HCT116 (cell line): ENCODE data around the gene ESYT1. TPM values are rescaled to one million over a fixed set of nuclear protein-coding genes. Genes with fewer than 3 reads are reported as not detected.
"Not testable (repeated sequence)": the region's sequence is repeated elsewhere in the genome, so short reads cannot be mapped to it uniquely, and the experiment has no call there.

Experiments used
- ATAC-seq: fragments of 200-7000 bp; cut with Tn5 transposase; 2 replicates; pipeline ENCODE4 v1.9.1; 2020; ENCODE audit warnings: mild to moderate bottlenecking, moderate library complexity
- BruUV-seq: library from RNA; stranded (reverse); fragments of 400-500 nt; replicated peaks from 2 replicates; lab custom pipeline; 2021; lab: Mats Ljungman, UMichigan
- CTCF ChIA-PET: fragments of 300-600 bp; sonication (Branson Sonifier 250); formaldehyde crosslinking; loops from one replicate; lab custom pipeline; 2021; ENCODE audit warnings: antibody characterized with exemption; lab: Charles Lee
- POLR2A ChIA-PET: fragments of 300-600, 350-600 bp; sonication (Branson Sonifier 250); formaldehyde crosslinking; loops from one replicate; lab custom pipeline; 2021; ENCODE audit warnings: antibody characterized with exemption; lab: Charles Lee
- RAD21 ChIA-PET, 2 experiments: fragments of 300-600 bp; sonication (Branson Sonifier 250); formaldehyde crosslinking; loops; one replicate each; lab custom pipeline; 2023; ENCODE audit warnings: low total read pairs in 2 of 2; ENCODE audit not compliant: uncharacterized antibody in 2 of 2, unreplicated experiment in 2 of 2, low non-redundant PET in 1 of 2; lab: Charles Lee
- DNase-seq: peaks from one replicate; pipeline ENCODE4 v3.0.0-alpha.2; 2010; ENCODE audit warnings: low read depth, low spot score
- H2AFZ ChIP-seq: fragments of 200-600 bp; shearing (Covaris generic), sonication (generic); 2 replicates; pipeline ENCODE4 v1.6.1; 2017; ENCODE audit warnings: low read depth, mixed run types, mixed read lengths, antibody characterized with exemption, low read length; ENCODE audit not compliant: poor library complexity, severe bottlenecking
- H3K27ac ChIP-seq: 2 replicates; pipeline ENCODE4 v1.5.1; 2012; ENCODE audit warnings: low read depth, low read length
- H3K27me3 ChIP-seq: fragments of 200-600 bp; sonication (generic); 2 replicates; pipeline ENCODE4 v1.6.1; 2016; ENCODE audit warnings: mixed run types, low read length, mixed read lengths; ENCODE audit not compliant: insufficient read depth
- H3K36me3 ChIP-seq, 2 experiments: fragments of 200-500 bp in 1 of 2; fragments of 200-600 bp in 1 of 2; sonication (Bioruptor generic) in 1 of 2; sonication (generic) in 1 of 2; 2 replicates each; pipeline versions ENCODE4 v1.5.1 to v1.6.1; 2014 to 2016; ENCODE audit warnings: low read length in 2 of 2, inconsistent platforms in 1 of 2, mixed read lengths in 1 of 2, mixed run types in 1 of 2; ENCODE audit not compliant: insufficient read depth in 2 of 2, control insufficient read depth in 1 of 2
- H3K4me1 ChIP-seq, 2 experiments: fragments of 200-600 bp in 1 of 2; sonication (generic) in 1 of 2; 2 replicates each; pipeline versions ENCODE4 v1.5.1 to v1.6.1; 2012 to 2017; ENCODE audit warnings: low read length in 2 of 2, inconsistent platforms in 1 of 2, mild to moderate bottlenecking in 1 of 2, mixed read lengths in 1 of 2, mixed run types in 1 of 2, moderate library complexity in 1 of 2; ENCODE audit not compliant: insufficient read depth in 2 of 2, control insufficient read depth in 1 of 2
- H3K4me2 ChIP-seq: fragments of 200-600 bp; sonication (generic); 2 replicates; pipeline ENCODE4 v1.6.1; 2017; ENCODE audit warnings: mixed run types, low read length, mixed read lengths
- H3K4me3 ChIP-seq, 2 experiments: fragments of 200-600 bp in 1 of 2; sonication (generic) in 1 of 2; replicated peaks in 1 of 2; 2 replicates each; pipeline ENCODE4 v1.5.1; 2011 to 2016; ENCODE audit warnings: low read length in 2 of 2, control low read depth in 1 of 2, low read depth in 1 of 2, mild to moderate bottlenecking in 1 of 2, mixed read lengths in 1 of 2, mixed run types in 1 of 2
- H3K79me2 ChIP-seq: fragments of 200-600 bp; sonication (generic); 2 replicates; pipeline ENCODE4 v1.6.1; 2017; ENCODE audit warnings: mild to moderate bottlenecking, mixed run types, low read length, moderate library complexity, mixed read lengths; ENCODE audit not compliant: insufficient read depth
- H3K9ac ChIP-seq: fragments of 200-600 bp; sonication (generic); 2 replicates; pipeline ENCODE4 v1.6.1; 2016; ENCODE audit warnings: low read length, mixed read lengths
- H3K9me2 ChIP-seq: fragments of 200-600 bp; sonication (generic), shearing (Covaris generic); 2 replicates; pipeline ENCODE4 v1.6.1; 2017; ENCODE audit warnings: mixed run types, mild to moderate bottlenecking, moderate library complexity; ENCODE audit not compliant: insufficient read depth
- H3K9me3 ChIP-seq, 2 experiments: fragments of 200-500 bp in 1 of 2; fragments of 200-600 bp in 1 of 2; sonication (Bioruptor generic) in 1 of 2; sonication (generic) in 1 of 2; 2 replicates each; pipeline ENCODE4 v1.6.1; 2014 to 2017; ENCODE audit warnings: low read length in 2 of 2, mixed read lengths in 2 of 2, inconsistent platforms in 1 of 2, low read depth in 1 of 2, mild to moderate bottlenecking in 1 of 2, mixed run types in 1 of 2, moderate library complexity in 1 of 2; ENCODE audit not compliant: control insufficient read depth in 1 of 2, insufficient read depth in 1 of 2
- H4K20me1 ChIP-seq: fragments of 200-600 bp; sonication (generic), shearing (Covaris generic); 2 replicates; pipeline ENCODE4 v1.6.1; 2017; ENCODE audit warnings: mixed run types, mild to moderate bottlenecking, moderate library complexity; ENCODE audit not compliant: insufficient read depth
- ELF1 ChIP-seq: IDR thresholded peaks from 2 replicates; pipeline ENCODE4 v1.6.1; 2012; ENCODE audit warnings: low read depth, borderline replicate concordance
- POLR2A ChIP-seq: IDR thresholded peaks from 2 replicates; pipeline ENCODE4 v1.7.0; 2011; ENCODE audit warnings: borderline replicate concordance; ENCODE audit not compliant: insufficient read depth, insufficient read length; ENCODE audit errors: extremely low read depth
- POLR2AphosphoS5 ChIP-seq: IDR thresholded peaks from 2 replicates; pipeline ENCODE4 v1.6.1; 2011; ENCODE audit warnings: mild to moderate bottlenecking, low read depth, low read length, moderate library complexity
- TCF7L2 ChIP-seq: IDR thresholded peaks from 2 replicates; pipeline ENCODE4 v1.7.0; 2011; ENCODE audit warnings: borderline replicate concordance, inconsistent platforms; ENCODE audit not compliant: insufficient read depth, insufficient read length; ENCODE audit errors: extremely low read depth
- YY1 ChIP-seq: IDR thresholded peaks from 2 replicates; pipeline ENCODE4 v1.6.1; 2011; ENCODE audit warnings: low read length, low read depth, moderate library complexity, mild to moderate bottlenecking; ENCODE audit not compliant: insufficient replicate concordance; ENCODE audit errors: extremely low read depth
- ZFX ChIP-seq: fragments of 450-650 bp; IDR thresholded peaks from 2 replicates; pipeline ENCODE4 v1.6.1; 2017
- intact Hi-C: fragments of 100-400 bp; cut with micrococcal nuclease; formaldehyde crosslinking; loops from 2 replicates; pipeline ENCODE4 v1.10.0; 2022
- total RNA-seq: library from RNA; stranded (reverse); gene quantifications from one replicate; pipeline ENCODE4 v1.2.1, GENCODE V29; 2021; ENCODE audit not compliant: unreplicated experiment
- TF ChIP-seq, protein P1 (sequence below): IDR thresholded peaks from 2 replicates; pipeline ENCODE4 v1.6.1; 2011; ENCODE audit warnings: mild to moderate bottlenecking, low read length, moderate library complexity; ENCODE audit not compliant: insufficient replicate concordance; ENCODE audit errors: extremely low read depth

The ESYT1 gene
- total RNA-seq, 1 experiment from 2014 or later: 80.9 TPM

DNA sequence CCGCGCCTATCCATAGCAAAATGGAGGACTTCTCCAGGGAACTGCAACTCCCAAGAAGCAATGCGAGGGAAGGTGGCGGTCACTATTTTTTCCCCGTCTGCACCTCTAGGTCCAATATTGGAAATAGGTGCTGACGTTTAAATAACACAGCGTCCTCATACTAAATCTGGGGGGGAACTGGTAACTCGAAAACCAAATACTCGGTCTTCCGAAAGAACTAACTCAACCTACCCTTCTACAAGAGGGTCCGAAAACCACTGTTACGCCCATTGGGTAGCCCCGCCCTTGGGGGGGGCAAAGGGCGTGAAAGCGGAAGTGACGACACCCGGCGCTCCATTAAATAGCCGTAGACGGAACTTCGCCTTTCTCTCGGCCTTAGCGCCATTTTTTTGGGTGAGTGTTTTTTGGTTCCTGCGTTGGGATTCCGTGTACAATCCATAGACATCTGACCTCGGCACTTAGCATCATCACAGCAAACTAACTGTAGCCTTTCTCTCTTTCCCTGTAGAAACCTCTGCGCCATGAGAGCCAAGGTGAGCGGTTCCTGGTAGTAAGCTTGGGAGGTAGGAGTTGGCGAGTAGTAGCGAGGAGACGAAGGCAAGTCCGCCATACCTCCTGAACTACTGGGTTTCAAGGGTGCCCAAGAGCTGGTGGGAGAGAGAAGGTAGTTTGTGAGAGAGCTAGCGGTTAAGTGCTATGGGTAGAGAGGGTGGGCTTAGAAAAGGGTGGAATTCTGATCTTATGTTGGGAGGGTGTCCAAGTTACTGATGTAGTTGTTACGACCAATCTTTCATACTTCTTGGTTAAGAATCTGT lies 11.6 kb upstream of the ESYT1 start, which contains the start of gene RPL41:
Gene RPL41, plus strand, starts transcription at position 367 of the 815 bp plus-strand sequence.
- ChIA-PET POLR2A (interaction anchor here (0.7 to 4.6 kb wide), 9 partner anchors 11 to 379 kb away, joined by 3 to 75 read pairs (median 5); partner anchors contain the start of genes ESYT1, PA2G4, RAB5B and SMARCC2), RAD21 (no interaction called here), CTCF (interaction anchor here (2.2 to 3.3 kb wide), 2 partner anchors 11 to 12 kb away, joined by 5 to 24 read pairs; partner anchors contain the start of genes ESYT1 and PA2G4)
- Histone ChIP-seq H3K9me3 (no peaks in the 10 kb centered on the region), H3K4me1 (peaks cover 23 to 34% of the 10 kb centered on the region in 2 experiments), H3K4me3 (peak within 1 kb of the TSS; percentile 80 to 82), H3K27me3 (no peaks in the 10 kb centered on the region), H3K9ac (peak within 1 kb of the TSS; percentile 92), H3K4me2 (peak within 1 kb of the TSS; percentile 88), H3K79me2 (peaks cover 18% of the 10 kb centered on the region), H3K9me2 (no peaks in the 10 kb centered on the region), H2AFZ (peak within 1 kb of the TSS; percentile 24), H3K27ac (peak within 1 kb of the TSS; percentile 93), H4K20me1 (no peaks in the 10 kb centered on the region), H3K36me3 (peaks cover 11 to 41% of the 10 kb centered on the region in 2 experiments)
- TSS peak; percentile 92 for BruUV-seq
- DNase-seq (peak; percentile 91), ATAC-seq (peak; percentile 31)
- intact Hi-C loops: loop anchor here (1.0 to 10.0 kb wide), 4 partner anchors 12 to 382 kb away; partner anchors contain the start of genes PA2G4 and SUOX
- no peak for TF ChIP-seq TCF7L2
- peak; percentile 29; the same call in 1 of the 2 replicates for TF ChIP-seq ZFX
- TF ChIP-seq POLR2AphosphoS5: peak; percentile 100
- TF ChIP-seq POLR2A: peak; percentile 100
- peak; percentile 90 for TF ChIP-seq YY1
- TF ChIP-seq, protein P1, sequence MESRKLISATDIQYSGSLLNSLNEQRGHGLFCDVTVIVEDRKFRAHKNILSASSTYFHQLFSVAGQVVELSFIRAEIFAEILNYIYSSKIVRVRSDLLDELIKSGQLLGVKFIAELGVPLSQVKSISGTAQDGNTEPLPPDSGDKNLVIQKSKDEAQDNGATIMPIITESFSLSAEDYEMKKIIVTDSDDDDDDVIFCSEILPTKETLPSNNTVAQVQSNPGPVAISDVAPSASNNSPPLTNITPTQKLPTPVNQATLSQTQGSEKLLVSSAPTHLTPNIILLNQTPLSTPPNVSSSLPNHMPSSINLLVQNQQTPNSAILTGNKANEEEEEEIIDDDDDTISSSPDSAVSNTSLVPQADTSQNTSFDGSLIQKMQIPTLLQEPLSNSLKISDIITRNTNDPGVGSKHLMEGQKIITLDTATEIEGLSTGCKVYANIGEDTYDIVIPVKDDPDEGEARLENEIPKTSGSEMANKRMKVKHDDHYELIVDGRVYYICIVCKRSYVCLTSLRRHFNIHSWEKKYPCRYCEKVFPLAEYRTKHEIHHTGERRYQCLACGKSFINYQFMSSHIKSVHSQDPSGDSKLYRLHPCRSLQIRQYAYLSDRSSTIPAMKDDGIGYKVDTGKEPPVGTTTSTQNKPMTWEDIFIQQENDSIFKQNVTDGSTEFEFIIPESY: peak; percentile 66
- TF ChIP-seq ELF1: no peak

DNA sequence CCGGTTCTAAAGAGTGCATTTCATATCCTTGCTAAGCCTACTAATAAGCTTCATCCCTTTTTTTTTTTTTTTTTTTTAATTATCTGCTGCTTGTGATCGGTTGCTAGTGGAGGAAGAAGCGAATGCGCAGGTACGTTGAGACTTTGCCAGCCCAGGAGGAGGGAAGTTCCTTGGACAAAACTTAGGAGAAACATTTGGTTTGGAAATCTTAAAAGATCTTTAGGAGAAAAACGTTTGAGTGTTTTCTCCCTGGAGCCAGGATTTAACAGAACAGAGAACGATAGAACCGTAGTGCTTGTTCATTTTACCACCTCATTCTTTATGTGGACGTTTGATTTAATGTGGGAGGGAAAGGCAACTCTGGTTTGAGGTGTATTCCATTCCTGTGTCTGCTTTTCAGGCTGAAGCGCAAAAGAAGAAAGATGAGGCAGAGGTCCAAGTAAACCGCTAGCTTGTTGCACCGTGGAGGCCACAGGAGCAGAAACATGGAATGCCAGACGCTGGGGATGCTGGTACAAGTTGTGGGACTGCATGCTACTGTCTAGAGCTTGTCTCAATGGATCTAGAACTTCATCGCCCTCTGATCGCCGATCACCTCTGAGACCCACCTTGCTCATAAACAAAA lies 10.9 kb upstream of the ESYT1 start:
- Histone ChIP-seq H3K36me3 (peaks cover 9 to 42% of the 10 kb centered on the region in 2 experiments), H3K9ac (peak overlapping the region; percentile 92), H3K27ac (peak overlapping the region; percentile 93), H3K4me3 (peak overlapping the region; percentile 80 to 82), H3K4me2 (peak overlapping the region; percentile 88), H3K4me1 (peaks cover 23 to 34% of the 10 kb centered on the region in 2 experiments), H3K79me2 (peaks cover 18% of the 10 kb centered on the region)
- CTCF ChIA-PET: interaction anchor here (3.3 kb wide), 1 partner anchor 10 kb away, joined by 24 read pairs; the partner anchor contains the start of gene ESYT1
- POLR2A ChIA-PET: interaction anchor here (0.6 to 4.6 kb wide), 13 partner anchors 11 to 1664 kb away, joined by 3 to 75 read pairs (median 7); partner anchors contain the start of genes ERBB3, ESYT1, MYL6 and PA2G4
- H3K27me3 ChIP-seq, H3K9me3 ChIP-seq, RAD21 ChIA-PET, H2AFZ ChIP-seq, DNase-seq, ATAC-seq, H3K9me2 ChIP-seq, BruUV-seq, H4K20me1 ChIP-seq: not testable (repeated sequence)
- intact Hi-C loops: loop anchor here (5.0 to 10.0 kb wide), 2 partner anchors 120 to 382 kb away; partner anchors contain the start of gene SUOX
